GM12878 (cell line): Measurements from ENCODE around the gene AMIGO2. TPM values are rescaled to one million over a fixed set of nuclear protein-coding genes. Genes with fewer than 3 reads are reported as not detected.

ENCODE experiments used
- ATAC-seq: fragments of 200-7000 bp; cut with Tn5 transposase; 3 replicates; pipeline ENCODE4 v1.9.1; 2020; ENCODE audit warnings: mild to moderate bottlenecking, moderate library complexity
- BruUV-seq: library from RNA; stranded (reverse); fragments of 400-500 nt; replicated peaks from 2 replicates; lab custom pipeline; 2021; lab: Mats Ljungman, UMichigan
- CTCF ChIA-PET: fragments of 300-600 bp; sonication (Branson Sonifier 250); formaldehyde crosslinking; extraction: SDS; loops from one replicate; lab custom pipeline; 2021; ENCODE audit warnings: inconsistent platforms; lab: Yijun Ruan, JAX
- POLR2A ChIA-PET: fragments of 350-600 bp; formaldehyde crosslinking; extraction: SDS; loops from one replicate; lab custom pipeline; 2021; ENCODE audit warnings: inconsistent platforms; lab: Charles Lee
- RAD21 ChIA-PET: fragments of 300-600 bp; sonication (Branson Sonifier 250); formaldehyde crosslinking; loops from one replicate; lab custom pipeline; 2023; ENCODE audit warnings: antibody characterized with exemption; ENCODE audit not compliant: unreplicated experiment; lab: Charles Lee
- SMC1A ChIA-PET: fragments of 300-600 bp; sonication (Branson Sonifier 250); formaldehyde crosslinking; loops from one replicate; lab custom pipeline; 2023; ENCODE audit not compliant: unreplicated experiment, uncharacterized antibody; lab: Charles Lee
- DNase-seq: peaks from one replicate; pipeline ENCODE4 v3.0.0-alpha.2; 2011; ENCODE audit warnings: low read depth, low spot score
- FAIRE-seq: peaks from 3 replicates; lab custom pipeline; 2011; peaks lifted over from hg19 to GRCh38; lab: Jason Lieb, UNC
- H2AFZ ChIP-seq: 2 replicates; pipeline ENCODE4 v1.6.0; 2011; ENCODE audit warnings: low read depth, low read length, control low read depth; ENCODE audit not compliant: control insufficient read depth
- H3K27ac ChIP-seq: 2 replicates; pipeline ENCODE4 v1.5.1; 2011; ENCODE audit warnings: control low read depth; ENCODE audit not compliant: control insufficient read depth, insufficient read depth
- H3K27me3 ChIP-seq, 2 experiments: replicated peaks in 1 of 2; 2 replicates each; pipeline versions ENCODE4 v1.6.0 to v1.6.1; 2011; ENCODE audit warnings: low read length in 1 of 2; ENCODE audit not compliant: control insufficient read depth in 2 of 2, insufficient read depth in 2 of 2
- H3K36me3 ChIP-seq, 2 experiments: 2 replicates each; pipeline ENCODE4 v1.5.1; 2011; ENCODE audit warnings: low read length in 1 of 2; ENCODE audit not compliant: control insufficient read depth in 2 of 2, insufficient read depth in 2 of 2
- H3K4me1 ChIP-seq: 2 replicates; pipeline ENCODE4 v1.6.1; 2011; ENCODE audit warnings: mild to moderate bottlenecking, low read length, moderate library complexity, mixed read lengths; ENCODE audit not compliant: control insufficient read depth, insufficient read depth
- H3K4me2 ChIP-seq: 2 replicates; pipeline ENCODE4 v1.6.0; 2011; ENCODE audit warnings: control low read depth; ENCODE audit not compliant: control insufficient read depth, insufficient read depth
- H3K4me3 ChIP-seq: fragments of 200-600 bp; sonication (generic); 2 replicates; pipeline ENCODE4 v1.5.1; 2016
- H3K79me2 ChIP-seq: 2 replicates; pipeline ENCODE4 v1.6.0; 2011; ENCODE audit warnings: low read length; ENCODE audit not compliant: control insufficient read depth, insufficient read depth
- H3K9ac ChIP-seq: 2 replicates; pipeline ENCODE4 v1.8.0; 2011; ENCODE audit warnings: low read length, control low read depth, mixed read lengths; ENCODE audit not compliant: control insufficient read depth, insufficient read depth
- H3K9me3 ChIP-seq: replicated peaks from 3 replicates; pipeline ENCODE4 v1.5.1; 2011; ENCODE audit warnings: mild to moderate bottlenecking, low read length; ENCODE audit not compliant: control insufficient read depth, insufficient read depth
- H4K20me1 ChIP-seq: 2 replicates; pipeline ENCODE4 v1.6.0; 2011; ENCODE audit not compliant: control insufficient read depth, insufficient read depth
- BCL3 ChIP-seq: IDR thresholded peaks from 2 replicates; pipeline ENCODE4 v1.6.1; 2011; ENCODE audit warnings: borderline replicate concordance, low read depth, mild to moderate bottlenecking, moderate library complexity, low read length; ENCODE audit not compliant: insufficient read depth, poor library complexity, severe bottlenecking
- FOS ChIP-seq: IDR thresholded peaks from 3 replicates; pipeline ENCODE4 v1.6.1; 2011; ENCODE audit warnings: borderline replicate concordance; ENCODE audit not compliant: insufficient read length; ENCODE audit errors: extremely low read depth
- IKZF1 ChIP-seq: fragments of 450-650 bp; conservative IDR thresholded peaks from 2 replicates; pipeline ENCODE4 v1.6.1; 2017; ENCODE audit warnings: antibody characterized with exemption, mild to moderate bottlenecking
- IRF4 ChIP-seq: IDR thresholded peaks from 2 replicates; pipeline ENCODE4 v1.6.1; 2011; ENCODE audit warnings: low read depth, low read length
- LARP7 ChIP-seq: fragments of 450-650 bp; IDR thresholded peaks from 2 replicates; pipeline ENCODE4 v1.6.1; 2017; ENCODE audit warnings: mild to moderate bottlenecking
- MYB ChIP-seq: fragments of 150-350 bp; IDR thresholded peaks from 2 replicates; pipeline ENCODE4 v1.6.1; 2014; ENCODE audit warnings: mild to moderate bottlenecking, low read depth, low read length, borderline replicate concordance
- NKRF ChIP-seq: fragments of 450-650 bp; conservative IDR thresholded peaks from 2 replicates; pipeline ENCODE4 v1.6.1; 2017; ENCODE audit warnings: mild to moderate bottlenecking, moderate library complexity
- POLR2AphosphoS2 ChIP-seq: IDR thresholded peaks from 2 replicates; pipeline ENCODE4 v1.6.1; 2011; ENCODE audit warnings: low read depth, mild to moderate bottlenecking, low read length, improper control_type of control experiment, moderate library complexity
- RAD51 ChIP-seq: fragments of 450-650 bp; IDR thresholded peaks from 2 replicates; pipeline ENCODE4 v1.6.1; 2016; ENCODE audit warnings: moderate library complexity, mild to moderate bottlenecking, inconsistent platforms
- RFX5 ChIP-seq: IDR thresholded peaks from 2 replicates; pipeline ENCODE4 v1.6.1; 2011; ENCODE audit warnings: low read depth, low read length, improper control_type of control experiment
- SIX5 ChIP-seq: IDR thresholded peaks from 2 replicates; pipeline ENCODE4 v1.6.1; 2011; ENCODE audit warnings: mild to moderate bottlenecking, low read depth, low read length, moderate library complexity; ENCODE audit not compliant: severe bottlenecking
- SUZ12 ChIP-seq: fragments of 200-600 bp; sonication (generic); IDR thresholded peaks from one replicate; pipeline ENCODE4 v1.6.1; 2018; ENCODE audit warnings: antibody characterized with exemption, mild to moderate bottlenecking; ENCODE audit not compliant: unreplicated experiment
- USF1 ChIP-seq: IDR thresholded peaks from 2 replicates; pipeline ENCODE4 v1.6.1; 2011; ENCODE audit warnings: borderline replicate concordance, low read depth, mild to moderate bottlenecking, moderate library complexity, mixed read lengths, low read length; ENCODE audit not compliant: insufficient read depth; ENCODE audit errors: extremely low read length
- YY1 ChIP-seq: IDR thresholded peaks from 2 replicates; pipeline ENCODE4 v1.6.1; 2011; ENCODE audit warnings: low read depth, mild to moderate bottlenecking, low read length
- ZNF207 ChIP-seq: fragments of 450-650 bp; IDR thresholded peaks from 2 replicates; pipeline ENCODE4 v1.6.1; 2014; ENCODE audit warnings: antibody characterized with exemption, mild to moderate bottlenecking, borderline replicate concordance
- WGBS: methylation state at CpG from one replicate; pipeline ENCODE4 v1.1.6; 2016; ENCODE audit warnings: low lambda C conversion rate; ENCODE audit not compliant: insufficient replicate concordance, insufficient coverage; ENCODE audit errors: missing lambda C conversion rate; 5-methylcytosine and 5-hydroxymethylcytosine counted together
- in situ Hi-C: fragments of 300-500 bp; cut with MboI; formaldehyde crosslinking; loops from 9 replicates; pipeline ENCODE4 v1.14.3; 2018; ENCODE audit warnings: mixed read lengths
- intact Hi-C: fragments of 100-400 bp; cut with micrococcal nuclease; formaldehyde crosslinking; loops from one replicate; pipeline ENCODE4 v1.14.2; 2022; ENCODE audit not compliant: unreplicated experiment
- polyA plus RNA-seq, 11 experiments: library from polyadenylated mRNA; depleted of rRNA in 4 of 11; unstranded in 6 of 11; stranded (reverse) in 5 of 11; fragments of >200 nt; fragmentation: Nextera tagmentation in 4 of 11; fragmentation: Illumina TruSeq in 1 of 11; extraction: Ambion mirVana in 4 of 11; extraction: Trizol in 1 of 11; gene quantifications; 1 replicate in 1 of 11; 2 replicates in 10 of 11; pipeline versions ENCODE4 v1.2.1 to v1.2.3, GENCODE V29; 2011 to 2016; ENCODE audit warnings: inconsistent platforms in 2 of 11, missing spikeins in 2 of 11, low read depth in 1 of 11
- total RNA-seq, 4 experiments: library from RNA; depleted of rRNA in 3 of 4; stranded (reverse); fragments of >200 nt in 3 of 4; fragmentation: Illumina TruSeq in 1 of 4; extraction: Trizol in 1 of 4; gene quantifications; 2 replicates each; pipeline versions ENCODE4 v1.2.1 to v1.2.3, GENCODE V29; 2013 to 2021
- TF ChIP-seq, protein P1 (sequence below): fragments of 150-350 bp; IDR thresholded peaks from 2 replicates; pipeline ENCODE4 v1.6.1; 2014; ENCODE audit warnings: mild to moderate bottlenecking, low read depth, low read length

The AMIGO2 gene
- total and polyA plus RNA-seq, 10 of the 15 experiments (the other 5 are each of a cell fraction or from before 2014, with no cell fraction given) = 0.03 to 0.15 (median 0.11) TPM; not detected in 7

- H2AFZ ChIP-seq = no peak overlapping the region
- POLR2A ChIA-PET = no interaction called here
- ATAC-seq (no peak), FAIRE-seq (no peak), DNase-seq (no peak)
- H3K79me2 ChIP-seq = no peaks in the 10 kb centered on the region
- 18% methylated on average over 7 of the region's 7 CpGs for WGBS
- SMC1A ChIA-PET = interaction anchor here (1.0 kb wide), 1 partner anchor 114 kb away, joined by 3 read pairs; no protein-coding TSS in a partner anchor
- H3K4me1 ChIP-seq = no peaks in the 10 kb centered on the region
- no peaks in the 10 kb centered on the region for H3K9me3 ChIP-seq
- no peaks in the 10 kb centered on the region; the same call in 1 of the 2 replicates for H4K20me1 ChIP-seq
- H3K9ac ChIP-seq = no peak overlapping the region
- RAD21 ChIA-PET = no interaction called here
- no peak for TF ChIP-seq SUZ12
- no peak for TF ChIP-seq IKZF1
- TF ChIP-seq, protein P1, sequence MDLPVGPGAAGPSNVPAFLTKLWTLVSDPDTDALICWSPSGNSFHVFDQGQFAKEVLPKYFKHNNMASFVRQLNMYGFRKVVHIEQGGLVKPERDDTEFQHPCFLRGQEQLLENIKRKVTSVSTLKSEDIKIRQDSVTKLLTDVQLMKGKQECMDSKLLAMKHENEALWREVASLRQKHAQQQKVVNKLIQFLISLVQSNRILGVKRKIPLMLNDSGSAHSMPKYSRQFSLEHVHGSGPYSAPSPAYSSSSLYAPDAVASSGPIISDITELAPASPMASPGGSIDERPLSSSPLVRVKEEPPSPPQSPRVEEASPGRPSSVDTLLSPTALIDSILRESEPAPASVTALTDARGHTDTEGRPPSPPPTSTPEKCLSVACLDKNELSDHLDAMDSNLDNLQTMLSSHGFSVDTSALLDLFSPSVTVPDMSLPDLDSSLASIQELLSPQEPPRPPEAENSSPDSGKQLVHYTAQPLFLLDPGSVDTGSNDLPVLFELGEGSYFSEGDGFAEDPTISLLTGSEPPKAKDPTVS = no peak
- TF ChIP-seq NKRF = no peak
- no peak for TF ChIP-seq YY1
- TF ChIP-seq RAD51 = no peak
- no peak for TF ChIP-seq POLR2AphosphoS2
- no peak for TF ChIP-seq LARP7
- no peak for TF ChIP-seq USF1
- TF ChIP-seq BCL3 = no peak
- no peak for TF ChIP-seq ZNF207
- no peak for TF ChIP-seq FOS
- TF ChIP-seq RFX5 = no peak
- no peak for TF ChIP-seq SIX5
- no peak for TF ChIP-seq MYB
- no peak for TF ChIP-seq IRF4
- H3K36me3 ChIP-seq = no peaks in the 10 kb centered on the region
- in situ Hi-C loops = no loop called here
- H3K27me3 ChIP-seq = no peaks in the 10 kb centered on the region; a peak in 2 of 4 replicates
- BruUV-seq = no TSS peak
- CTCF ChIA-PET = interaction anchor here (0.8 kb wide), 1 partner anchor 19 kb away, joined by 3 read pairs; no protein-coding TSS in a partner anchor
- H3K27ac ChIP-seq = no peak overlapping the region
- no peak overlapping the region for H3K4me2 ChIP-seq
- intact Hi-C loops = no loop called here
- no peak overlapping the region for H3K4me3 ChIP-seq
These were observed 8.5 kb upstream of the AMIGO2 start for GRCh38 chr12:47088021-47088944.
